Measurements from ENCODE around the gene DAZAP1. TPM values are rescaled to one million over a fixed set of nuclear protein-coding genes. Genes with fewer than 3 reads are reported as not detected.

DAZAP1 gene
- total RNA-seq, 4 donors from 2014 or later: 34.4 to 77.3 (median 67.7) TPM

- H3K27ac ChIP-seq: no peak overlapping the region
- intact Hi-C loops (cut with DNase I): no loop called here
- no peaks in the 10 kb centered on the region for H3K9me3 ChIP-seq
- WGBS, 2 donors: 74 to 76% methylated on average over 34 of the region's 43 CpGs
- TF ChIP-seq CTCF (IDR thresholded peaks at IDR 0.05) (no peak), POLR2A (IDR thresholded peaks at IDR 0.05) (no peak)
- no peaks in the 10 kb centered on the region for H3K27me3 ChIP-seq
- peaks cover 27 to 30% of the 10 kb centered on the region in 2 donors for H3K36me3 ChIP-seq
- DNase-seq: no peak
- peaks cover 0 to 6% of the 10 kb centered on the region in 2 donors for H3K4me1 ChIP-seq
- H3K4me3 ChIP-seq (replicated peaks in 1 of 3): no peak overlapping the region
Observed at GRCh38 chr19:1394252-1395193, 12.9 kb upstream of the DAZAP1 start.

GRCh38 chr19:1395194-1396018 is 12.0 kb upstream of the DAZAP1 start:
- no peak for TF ChIP-seq CTCF (IDR thresholded peaks at IDR 0.05)
- TF ChIP-seq POLR2A (IDR thresholded peaks at IDR 0.05): no peak
- Histone ChIP-seq H3K36me3 (peaks cover 26 to 30% of the 10 kb centered on the region in 2 donors), H3K4me1 (peaks cover 2 to 10% of the 10 kb centered on the region in 2 donors), H3K4me3 (replicated peaks in 1 of 3) (no peak overlapping the region), H3K27ac (no peak overlapping the region), H3K27me3 (no peaks in the 10 kb centered on the region), H3K9me3 (no peaks in the 10 kb centered on the region)
- 85 to 92% methylated on average over 10 to 38 of the region's 52 CpGs for WGBS, 2 donors
- intact Hi-C loops (cut with DNase I): no loop called here
- no peak for DNase-seq

- WGBS, 2 donors: 53 to 71% methylated on average over 11 to 25 of the region's 25 CpGs
- no peak for DNase-seq
- Histone ChIP-seq H3K4me3 (replicated peaks in 1 of 3) (no peak overlapping the region), H3K9me3 (no peaks in the 10 kb centered on the region), H3K27ac (no peak overlapping the region), H3K27me3 (no peaks in the 10 kb centered on the region), H3K36me3 (peaks cover 20 to 25% of the 10 kb centered on the region in 2 donors), H3K4me1 (peaks cover 10 to 18% of the 10 kb centered on the region in 2 donors)
- intact Hi-C loops (cut with DNase I): no loop called here
- TF ChIP-seq CTCF (IDR thresholded peaks at IDR 0.05) (no peak), POLR2A (IDR thresholded peaks at IDR 0.05) (no peak)
Observed at GRCh38 chr19:1396019-1396767, 11.2 kb upstream of the DAZAP1 start.

- Histone ChIP-seq H3K27me3 (no peaks in the 10 kb centered on the region), H3K27ac (no peak overlapping the region), H3K9me3 (no peaks in the 10 kb centered on the region), H3K4me3 (replicated peaks in 1 of 3) (no peak overlapping the region), H3K4me1 (peaks cover 10 to 18% of the 10 kb centered on the region in 2 donors), H3K36me3 (peaks cover 16 to 17% of the 10 kb centered on the region in 2 donors)
- WGBS, 2 donors: 62 to 88% methylated on average over 12 to 37 of the region's 42 CpGs
- intact Hi-C loops (cut with DNase I): no loop called here
- DNase-seq: no peak
- TF ChIP-seq POLR2A (IDR thresholded peaks at IDR 0.05) (no peak), CTCF (IDR thresholded peaks at IDR 0.05) (no peak)
Observed at GRCh38 chr19:1396768-1397679, 10.4 kb upstream of the DAZAP1 start.
